ENCODE data around the gene CA5A. TPM values are rescaled to one million over a fixed set of nuclear protein-coding genes. Genes with fewer than 3 reads are reported as not detected.

The CA5A gene
- total and polyA plus RNA-seq, 2 of the 13 experiments (the other 11 are each of a cell fraction or from before 2014, with no cell fraction given): 66.8 to 106 TPM

- no peak for ATAC-seq
- POLR2A ChIA-PET: no interaction called here
Measured at GRCh38 chr16:87895641-87896141, 40.6 kb downstream of the CA5A start.

More at GRCh38 chr16:87895641-87896141, 40.6 kb downstream of the CA5A start:
- Histone ChIP-seq H2AFZ (ENCODE audit: low read length) (no peak overlapping the region), H3K27ac (ENCODE audit: extremely low read length, insufficient read depth, low read length) (no peak overlapping the region), H3K9ac (ENCODE audit: insufficient read depth, low read depth, low read length) (no peak overlapping the region), H3K9me3 (ENCODE audit: low read length) (no peaks in the 10 kb centered on the region), H3K4me3 (replicated peaks in 1 of 3; ENCODE audit: insufficient read depth in 1 of 3, low read depth in 2 of 3, low read length in 3 of 3) (no peak overlapping the region), H3K79me2 (ENCODE audit: insufficient read depth, low read length) (no peaks in the 10 kb centered on the region), H3K4me2 (ENCODE audit: low read depth, low read length) (no peak overlapping the region), H4K20me1 (ENCODE audit: insufficient read depth, low read length) (no peaks in the 10 kb centered on the region), H3K36me3 (replicated peaks in 1 of 2; ENCODE audit: control insufficient read depth in 1 of 2, insufficient read depth in 2 of 2, low read length in 2 of 2) (peaks cover 16 to 34% of the 10 kb centered on the region in 2 experiments; a peak in 4 of 5 replicates), H3K4me1 (ENCODE audit: insufficient read depth, low read length) (no peaks in the 10 kb centered on the region), H3K27me3 (ENCODE audit: control insufficient read depth in 1 of 2, insufficient read depth in 2 of 2, low read length in 2 of 2) (no peaks in the 10 kb centered on the region)
- WGBS (ENCODE audit: low lambda C conversion rate): 97% methylated on average over 10 of the region's 10 CpGs
- intact Hi-C loops (cut with micrococcal nuclease; ENCODE audit: unreplicated experiment) (no loop called here), in situ Hi-C loops (cut with HindIII; ENCODE audit: extremely low pct_ligation_motif_present, low pct_unique_long_range_greater_than_20kb) (no loop called here)
- TF ChIP-seq NFKB2 (CRISPR knock-in tag; IDR thresholded peaks at IDR 0.05; ENCODE audit: borderline replicate concordance): no peak
- peak; percentile 24; the same call in 1 of the 2 replicates for TF ChIP-seq PAF1 (CRISPR knock-in tag; IDR thresholded peaks at IDR 0.05)
- no peak for TF ChIP-seq DPF2 (CRISPR knock-in tag; IDR thresholded peaks at IDR 0.05; ENCODE audit: borderline replicate concordance, low read depth)
- TF ChIP-seq ZNF605 (CRISPR knock-in tag; IDR thresholded peaks at IDR 0.05): no peak
- peak; percentile 43; the same call in 1 of the 2 replicates for TF ChIP-seq POLR2G (IDR thresholded peaks at IDR 0.05; ENCODE audit: low read depth, low read length)
- TF ChIP-seq, protein P1, sequence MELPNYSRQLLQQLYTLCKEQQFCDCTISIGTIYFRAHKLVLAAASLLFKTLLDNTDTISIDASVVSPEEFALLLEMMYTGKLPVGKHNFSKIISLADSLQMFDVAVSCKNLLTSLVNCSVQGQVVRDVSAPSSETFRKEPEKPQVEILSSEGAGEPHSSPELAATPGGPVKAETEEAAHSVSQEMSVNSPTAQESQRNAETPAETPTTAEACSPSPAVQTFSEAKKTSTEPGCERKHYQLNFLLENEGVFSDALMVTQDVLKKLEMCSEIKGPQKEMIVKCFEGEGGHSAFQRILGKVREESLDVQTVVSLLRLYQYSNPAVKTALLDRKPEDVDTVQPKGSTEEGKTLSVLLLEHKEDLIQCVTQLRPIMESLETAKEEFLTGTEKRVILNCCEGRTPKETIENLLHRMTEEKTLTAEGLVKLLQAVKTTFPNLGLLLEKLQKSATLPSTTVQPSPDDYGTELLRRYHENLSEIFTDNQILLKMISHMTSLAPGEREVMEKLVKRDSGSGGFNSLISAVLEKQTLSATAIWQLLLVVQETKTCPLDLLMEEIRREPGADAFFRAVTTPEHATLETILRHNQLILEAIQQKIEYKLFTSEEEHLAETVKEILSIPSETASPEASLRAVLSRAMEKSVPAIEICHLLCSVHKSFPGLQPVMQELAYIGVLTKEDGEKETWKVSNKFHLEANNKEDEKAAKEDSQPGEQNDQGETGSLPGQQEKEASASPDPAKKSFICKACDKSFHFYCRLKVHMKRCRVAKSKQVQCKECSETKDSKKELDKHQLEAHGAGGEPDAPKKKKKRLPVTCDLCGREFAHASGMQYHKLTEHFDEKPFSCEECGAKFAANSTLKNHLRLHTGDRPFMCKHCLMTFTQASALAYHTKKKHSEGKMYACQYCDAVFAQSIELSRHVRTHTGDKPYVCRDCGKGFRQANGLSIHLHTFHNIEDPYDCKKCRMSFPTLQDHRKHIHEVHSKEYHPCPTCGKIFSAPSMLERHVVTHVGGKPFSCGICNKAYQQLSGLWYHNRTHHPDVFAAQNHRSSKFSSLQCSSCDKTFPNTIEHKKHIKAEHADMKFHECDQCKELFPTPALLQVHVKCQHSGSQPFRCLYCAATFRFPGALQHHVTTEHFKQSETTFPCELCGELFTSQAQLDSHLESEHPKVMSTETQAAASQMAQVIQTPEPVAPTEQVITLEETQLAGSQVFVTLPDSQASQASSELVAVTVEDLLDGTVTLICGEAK (IDR thresholded peaks at IDR 0.05): no peak
- TF ChIP-seq, protein P1 (CRISPR knock-in tag; IDR thresholded peaks at IDR 0.05): no peak
- 0 out of 4 replicates have a peak, but pooled peaks of 1 of the 2 experiments have one; percentile 42 for TF ChIP-seq POLR2A (IDR thresholded peaks at IDR 0.05; ENCODE audit: insufficient read depth in 1 of 2, low read depth in 2 of 2, low read length in 2 of 2)
- TF ChIP-seq RBM22 (optimal IDR thresholded peaks at IDR 0.05; ENCODE audit: low read length): peak; percentile 73
- no peak for TF ChIP-seq ZNF577 (CRISPR knock-in tag; IDR thresholded peaks at IDR 0.05; ENCODE audit: borderline replicate concordance, low read depth)
- peak; percentile 22; the same call in 1 of the 2 replicates for TF ChIP-seq BORCS8-MEF2B (CRISPR knock-in tag; IDR thresholded peaks at IDR 0.05)
- peak; percentile 64; the same call in 1 of the 2 replicates for TF ChIP-seq AKAP8 (CRISPR knock-in tag; IDR thresholded peaks at IDR 0.05)
- TF ChIP-seq AGO2 (optimal IDR thresholded peaks at IDR 0.05; ENCODE audit: low read depth, low read length): peak; percentile 84
- no peak for FAIRE-seq
- CTCF ChIA-PET (ENCODE audit: low intra/inter-chr PET ratio, low total read pairs): no interaction called here
- DNase-seq (ENCODE audit: low spot score): no peak
- TSS peak; percentile 5 for BruUV-seq (replicated peaks)
